WTC11 (cell line): ENCODE results near the gene RPS18. TPM values are rescaled to one million over a fixed set of nuclear protein-coding genes. Genes with fewer than 3 reads are reported as not detected.
A peak's percentile ranks its signal among the peaks of the same experiment; 100 is the strongest.

Experiments used
- ATAC-seq: fragments of 200-7000 bp; cut with Tn5 transposase; 2 replicates; pipeline ENCODE4 v1.10.0; 2021; ENCODE audit warnings: mild to moderate bottlenecking, moderate library complexity
- CTCF ChIA-PET: fragments of 300-600 bp; sonication (Branson Sonifier 250); formaldehyde crosslinking; loops from one replicate; lab custom pipeline; 2021; ENCODE audit warnings: antibody characterized with exemption; lab: Charles Lee
- POLR2A ChIA-PET: fragments of 350-600 bp; sonication (Branson Sonifier 250); formaldehyde crosslinking; loops from one replicate; lab custom pipeline; 2021; ENCODE audit warnings: antibody characterized with exemption; lab: Charles Lee
- DNase-seq: peaks from one replicate; pipeline ENCODE4 v3.0.0; 2021; ENCODE audit warnings: low spot score
- H3K27ac Mint-ChIP-seq: 2 replicates; pipeline ENCODE4 v1.8.0; 2021; ENCODE audit warnings: mixed read lengths
- H3K27me3 Mint-ChIP-seq: 2 replicates; pipeline ENCODE4 v1.8.0; 2021; ENCODE audit warnings: low read depth, mild to moderate bottlenecking, moderate library complexity, mixed read lengths
- H3K36me3 Mint-ChIP-seq: 2 replicates; pipeline ENCODE4 v1.8.0; 2021; ENCODE audit warnings: mixed read lengths
- H3K4me1 Mint-ChIP-seq: 2 replicates; pipeline ENCODE4 v1.8.0; 2022; ENCODE audit warnings: mixed read lengths
- H3K4me3 Mint-ChIP-seq: 2 replicates; pipeline ENCODE4 v1.8.0; 2021; ENCODE audit warnings: mild to moderate bottlenecking, moderate library complexity, mixed read lengths
- H3K9me3 Mint-ChIP-seq: 2 replicates; pipeline ENCODE4 v1.8.0; 2021; ENCODE audit warnings: mixed read lengths
- CBFB ChIP-seq: sonication (generic); formaldehyde crosslinking; IDR thresholded peaks from 2 replicates; pipeline ENCODE4 v1.8.1; 2022; ENCODE audit warnings: mild to moderate bottlenecking, low read depth, missing genetic modification reagents
- GABPB1 ChIP-seq: sonication (generic); formaldehyde crosslinking; IDR thresholded peaks from 2 replicates; pipeline ENCODE4 v1.8.1; 2023; ENCODE audit warnings: mild to moderate bottlenecking, missing genetic modification reagents
- SP1 ChIP-seq: sonication (generic); formaldehyde crosslinking; conservative IDR thresholded peaks from 2 replicates; pipeline ENCODE4 v1.8.1; 2022; ENCODE audit warnings: missing genetic modification reagents
- ZBTB21 ChIP-seq: sonication (generic); formaldehyde crosslinking; IDR thresholded peaks from 2 replicates; pipeline ENCODE4 v1.8.1; 2023; ENCODE audit warnings: mild to moderate bottlenecking, missing genetic modification reagents, borderline replicate concordance
- ZNF423 ChIP-seq: fragments of 250-450 bp; sonication (Bioruptor Pico); IDR thresholded peaks from 2 replicates; pipeline ENCODE4 v2.1.2; 2022; ENCODE audit warnings: mild to moderate bottlenecking, moderate library complexity
- ZNF671 ChIP-seq: fragments of 250-450 bp; sonication (Bioruptor Pico); IDR thresholded peaks from 2 replicates; pipeline ENCODE4 v1.8.0; 2021; ENCODE audit warnings: mild to moderate bottlenecking
- total RNA-seq: library from RNA; stranded (reverse); gene quantifications from 3 replicates; pipeline ENCODE4 v1.2.3, GENCODE V29; 2021
- TF ChIP-seq, protein P1 (sequence below): sonication (generic); formaldehyde crosslinking; IDR thresholded peaks from 2 replicates; pipeline ENCODE4 v1.8.1; 2023; ENCODE audit warnings: mild to moderate bottlenecking, missing genetic modification reagents, moderate library complexity
- TF ChIP-seq, protein P2 (sequence below): sonication (generic); formaldehyde crosslinking; IDR thresholded peaks from 2 replicates; pipeline ENCODE4 v1.8.0; 2022; ENCODE audit warnings: mild to moderate bottlenecking, missing genetic modification reagents
- TF ChIP-seq, protein P3 (sequence below): sonication (generic); formaldehyde crosslinking; IDR thresholded peaks from 2 replicates; pipeline ENCODE4 v1.8.0; 2022; ENCODE audit warnings: mild to moderate bottlenecking, missing genetic modification reagents
- TF ChIP-seq, protein P4 (sequence below): fragments of 250-450 bp; sonication (Bioruptor Pico); IDR thresholded peaks from 2 replicates; pipeline ENCODE4 v1.9.0; 2021; ENCODE audit warnings: mild to moderate bottlenecking
- TF ChIP-seq, protein P5 (sequence below): sonication (generic); formaldehyde crosslinking; IDR thresholded peaks from 2 replicates; pipeline ENCODE4 v1.8.0; 2023; ENCODE audit warnings: missing genetic modification reagents
- TF ChIP-seq, protein P6 (sequence below): sonication (generic); formaldehyde crosslinking; IDR thresholded peaks from 2 replicates; pipeline ENCODE4 v1.8.1; 2022; ENCODE audit warnings: low read depth, missing genetic modification reagents, borderline replicate concordance
- TF ChIP-seq, protein P7 (sequence below): sonication (generic); formaldehyde crosslinking; IDR thresholded peaks from 2 replicates; pipeline ENCODE4 v1.8.0; 2022; ENCODE audit warnings: mild to moderate bottlenecking, missing genetic modification reagents
- TF ChIP-seq, protein P8 (sequence below): sonication (generic); formaldehyde crosslinking; IDR thresholded peaks from 2 replicates; pipeline ENCODE4 v1.8.0; 2023; ENCODE audit warnings: missing genetic modification reagents, mild to moderate bottlenecking, borderline replicate concordance

RPS18 gene
- total RNA-seq, 1 experiment from 2014 or later, result 2,857 TPM

DNA sequence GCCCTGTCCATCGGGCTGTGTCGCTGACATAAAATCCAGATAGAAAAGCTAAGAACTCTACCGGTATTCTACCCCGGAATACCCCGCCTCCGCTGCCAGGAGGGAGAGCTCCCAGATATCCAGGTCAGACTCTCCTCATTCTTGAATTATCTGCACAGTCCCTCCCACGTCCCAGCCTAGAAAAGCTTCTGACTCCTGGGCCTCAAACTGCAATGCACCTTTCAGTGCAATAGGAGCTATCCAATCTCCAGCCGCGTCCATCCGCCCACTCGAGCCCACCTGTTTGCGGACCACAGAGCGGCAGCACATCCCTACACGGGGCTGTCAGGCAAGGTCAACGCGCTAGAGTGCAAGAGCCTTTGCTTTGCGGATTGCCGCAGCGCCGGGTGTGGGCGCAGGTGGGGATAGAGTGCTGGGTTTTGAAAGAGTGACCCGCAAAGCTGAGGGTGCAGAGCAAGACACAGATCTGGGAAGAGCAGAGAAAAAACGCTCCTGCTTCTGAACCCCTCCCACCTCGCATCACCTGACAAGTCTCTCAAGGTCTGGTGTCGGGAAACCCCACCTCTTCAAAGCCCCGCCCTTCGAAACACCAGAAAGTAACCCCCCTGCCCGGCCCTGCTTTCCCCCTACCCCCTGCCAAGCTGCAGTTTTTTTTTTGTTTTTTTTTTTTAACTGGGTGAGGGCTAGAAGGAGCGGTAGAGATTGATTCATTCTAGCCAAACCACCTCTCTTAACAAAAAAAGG is 40.7 kb downstream of the RPS18 start:
- H3K36me3 Mint-ChIP-seq, result no peaks in the 10 kb centered on the region
- H3K27me3 Mint-ChIP-seq, result no peaks in the 10 kb centered on the region; the same call in 1 of the 2 replicates
- ChIA-PET CTCF (interaction anchor here (0.9 to 3.7 kb wide), 15 partner anchors 8 to 188 kb away, joined by 3 to 29 read pairs (median 4); partner anchors contain the start of genes B3GALT4, RGL2, RPS18 and VPS52), POLR2A (interaction anchor here (1.0 to 1.5 kb wide), 5 partner anchors 12 to 41 kb away, joined by 3 to 8 read pairs (median 4); partner anchors contain the start of genes B3GALT4, PFDN6, RGL2 and RPS18)
- DNase-seq, result peak; percentile 81
- H3K4me1 Mint-ChIP-seq, result peaks cover 32% of the 10 kb centered on the region
- peak; percentile 60 for ATAC-seq
- H3K27ac Mint-ChIP-seq, result peak overlapping the region; percentile 93
- H3K9me3 Mint-ChIP-seq, result no peaks in the 10 kb centered on the region
- peak overlapping the region; percentile 93 for H3K4me3 Mint-ChIP-seq
- no peak for TF ChIP-seq ZBTB21 (CRISPR knock-in tag)
- TF ChIP-seq, protein P1, sequence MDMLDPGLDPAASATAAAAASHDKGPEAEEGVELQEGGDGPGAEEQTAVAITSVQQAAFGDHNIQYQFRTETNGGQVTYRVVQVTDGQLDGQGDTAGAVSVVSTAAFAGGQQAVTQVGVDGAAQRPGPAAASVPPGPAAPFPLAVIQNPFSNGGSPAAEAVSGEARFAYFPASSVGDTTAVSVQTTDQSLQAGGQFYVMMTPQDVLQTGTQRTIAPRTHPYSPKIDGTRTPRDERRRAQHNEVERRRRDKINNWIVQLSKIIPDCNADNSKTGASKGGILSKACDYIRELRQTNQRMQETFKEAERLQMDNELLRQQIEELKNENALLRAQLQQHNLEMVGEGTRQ, result peak; percentile 77
- TF ChIP-seq, protein P2, sequence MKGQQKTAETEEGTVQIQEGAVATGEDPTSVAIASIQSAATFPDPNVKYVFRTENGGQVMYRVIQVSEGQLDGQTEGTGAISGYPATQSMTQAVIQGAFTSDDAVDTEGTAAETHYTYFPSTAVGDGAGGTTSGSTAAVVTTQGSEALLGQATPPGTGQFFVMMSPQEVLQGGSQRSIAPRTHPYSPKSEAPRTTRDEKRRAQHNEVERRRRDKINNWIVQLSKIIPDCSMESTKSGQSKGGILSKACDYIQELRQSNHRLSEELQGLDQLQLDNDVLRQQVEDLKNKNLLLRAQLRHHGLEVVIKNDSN (CRISPR knock-in tag), result peak; percentile 57; the same call in 1 of the 2 replicates
- TF ChIP-seq SP1 (CRISPR knock-in tag), result peak; percentile 30; the same call in 1 of the 2 replicates

DNA sequence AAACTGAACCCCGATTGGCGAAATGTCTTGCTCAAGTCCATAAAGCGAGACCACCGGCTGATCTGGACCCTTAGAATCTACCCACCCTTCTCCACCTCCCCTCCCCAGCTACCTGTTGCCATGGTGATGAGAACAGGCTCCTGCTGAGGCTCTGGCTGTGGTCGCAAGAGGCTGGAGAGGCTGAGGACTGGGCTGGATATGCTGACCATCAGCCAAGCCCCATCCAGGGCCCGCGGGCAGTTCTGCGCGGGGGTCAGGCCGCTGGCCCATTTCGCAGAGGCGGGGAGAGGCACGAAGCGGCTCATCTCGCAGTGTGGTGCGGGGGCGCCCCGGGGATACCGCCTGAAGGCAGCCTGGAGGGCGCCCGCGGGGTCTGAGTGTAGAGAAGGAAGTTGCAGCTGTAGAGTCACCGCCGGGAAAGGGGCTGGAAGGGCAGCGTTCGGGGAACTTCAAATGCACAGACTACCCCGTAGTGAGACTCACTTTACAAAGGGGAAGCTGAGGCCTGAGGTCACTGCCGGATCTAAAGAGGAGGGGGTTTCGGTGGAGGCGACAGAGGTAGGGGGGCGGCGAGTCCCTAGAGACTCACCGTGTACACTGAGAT is 41.3 kb downstream of the RPS18 start:
- CTCF ChIA-PET, result interaction anchor here (1.0 to 3.7 kb wide), 10 partner anchors 14 to 189 kb away, joined by 3 to 29 read pairs (median 5); partner anchors contain the start of genes B3GALT4, RGL2, RPS18 and VPS52
- peak; percentile 47 for DNase-seq
- TF ChIP-seq, protein P3, sequence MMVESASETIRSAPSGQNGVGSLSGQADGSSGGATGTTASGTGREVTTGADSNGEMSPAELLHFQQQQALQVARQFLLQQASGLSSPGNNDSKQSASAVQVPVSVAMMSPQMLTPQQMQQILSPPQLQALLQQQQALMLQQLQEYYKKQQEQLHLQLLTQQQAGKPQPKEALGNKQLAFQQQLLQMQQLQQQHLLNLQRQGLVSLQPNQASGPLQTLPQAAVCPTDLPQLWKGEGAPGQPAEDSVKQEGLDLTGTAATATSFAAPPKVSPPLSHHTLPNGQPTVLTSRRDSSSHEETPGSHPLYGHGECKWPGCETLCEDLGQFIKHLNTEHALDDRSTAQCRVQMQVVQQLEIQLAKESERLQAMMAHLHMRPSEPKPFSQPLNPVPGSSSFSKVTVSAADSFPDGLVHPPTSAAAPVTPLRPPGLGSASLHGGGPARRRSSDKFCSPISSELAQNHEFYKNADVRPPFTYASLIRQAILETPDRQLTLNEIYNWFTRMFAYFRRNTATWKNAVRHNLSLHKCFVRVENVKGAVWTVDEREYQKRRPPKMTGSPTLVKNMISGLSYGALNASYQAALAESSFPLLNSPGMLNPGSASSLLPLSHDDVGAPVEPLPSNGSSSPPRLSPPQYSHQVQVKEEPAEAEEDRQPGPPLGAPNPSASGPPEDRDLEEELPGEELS (CRISPR knock-in tag), result peak; percentile 24; the same call in 1 of the 2 replicates
- TF ChIP-seq, protein P4, sequence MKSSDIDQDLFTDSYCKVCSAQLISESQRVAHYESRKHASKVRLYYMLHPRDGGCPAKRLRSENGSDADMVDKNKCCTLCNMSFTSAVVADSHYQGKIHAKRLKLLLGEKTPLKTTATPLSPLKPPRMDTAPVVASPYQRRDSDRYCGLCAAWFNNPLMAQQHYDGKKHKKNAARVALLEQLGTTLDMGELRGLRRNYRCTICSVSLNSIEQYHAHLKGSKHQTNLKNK (CRISPR knock-in tag), result no peak
- no peak for TF ChIP-seq CBFB (CRISPR knock-in tag)
- TF ChIP-seq GABPB1 (CRISPR knock-in tag), result peak; percentile 26; the same call in 1 of the 2 replicates
- TF ChIP-seq ZNF423 (CRISPR knock-in tag), result peak; percentile 43; the same call in 1 of the 2 replicates
- Mint-ChIP-seq H3K9me3 (no peaks in the 10 kb centered on the region), H3K4me1 (peaks cover 35% of the 10 kb centered on the region), H3K4me3 (peak overlapping the region; percentile 93), H3K27ac (peak overlapping the region; percentile 93), H3K27me3 (no peaks in the 10 kb centered on the region; the same call in 1 of the 2 replicates), H3K36me3 (no peaks in the 10 kb centered on the region)
- POLR2A ChIA-PET, result interaction anchor here (0.9 to 1.5 kb wide), 7 partner anchors 10 to 118 kb away, joined by 3 to 8 read pairs (median 4); partner anchors contain the start of genes B3GALT4, RGL2, RPS18 and VPS52
- no peak; the same call in 1 of the 2 replicates for ATAC-seq

DNA sequence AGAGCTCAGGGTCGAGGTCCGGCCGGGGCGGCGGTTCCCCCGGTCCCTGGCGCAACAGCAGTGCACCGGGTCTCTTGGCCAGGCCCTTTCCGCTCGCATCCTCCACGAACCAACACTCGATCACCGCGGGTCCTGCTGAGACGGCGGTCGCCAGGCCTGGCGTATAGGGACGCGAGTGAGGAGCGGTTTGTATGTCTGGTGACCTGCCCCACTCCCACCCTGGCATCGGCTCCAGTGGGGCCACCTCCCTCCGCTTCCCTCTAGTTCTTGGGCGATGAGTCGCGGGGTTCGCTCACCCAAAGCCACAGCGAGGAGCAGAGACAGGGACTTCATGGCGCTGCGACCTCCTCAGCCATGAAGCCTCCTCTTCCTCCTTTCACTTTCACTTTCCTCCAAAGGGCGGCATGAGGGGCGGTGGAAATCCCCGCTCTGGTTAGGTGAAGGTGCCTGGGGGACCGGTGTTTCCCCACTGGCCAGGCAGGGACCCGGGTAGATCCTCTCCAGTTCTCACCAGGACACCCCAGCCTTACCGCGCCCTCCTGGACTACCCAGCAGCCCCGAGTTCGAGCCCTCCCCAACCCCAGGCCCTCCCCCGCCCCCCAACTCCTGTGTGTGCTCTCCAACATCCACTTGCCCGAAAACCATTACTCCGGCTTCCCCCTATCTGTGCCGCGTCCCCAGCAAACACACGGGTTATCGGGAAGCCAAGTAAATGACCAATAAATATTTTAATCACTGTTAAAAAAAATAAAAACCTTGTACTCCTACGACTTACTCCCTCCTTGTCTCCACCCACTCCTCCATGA is 42.0 kb downstream of the RPS18 start, which contains the start of gene TAPBP:
Gene TAPBP, minus strand, starts transcription at position 370 of the 806 bp plus-strand sequence. Its CDS starts 37 bp downstream, at position 333.
- Mint-ChIP-seq H3K27me3 (no peaks in the 10 kb centered on the region; the same call in 1 of the 2 replicates), H3K27ac (peak within 1 kb of the TSS; percentile 93), H3K4me3 (peak within 1 kb of the TSS; percentile 93), H3K36me3 (peaks cover 5% of the 10 kb centered on the region), H3K9me3 (no peaks in the 10 kb centered on the region), H3K4me1 (peaks cover 41% of the 10 kb centered on the region)
- ChIA-PET POLR2A (interaction anchor here (0.9 to 1.0 kb wide), 4 partner anchors 11 to 117 kb away, joined by 3 to 5 read pairs (median 4); partner anchors contain the start of gene B3GALT4), CTCF (interaction anchor here (0.5 to 3.7 kb wide), 5 partner anchors 15 to 78 kb away, joined by 3 to 29 read pairs (median 5); partner anchors contain the start of gene RGL2)
- no peak; the same call in 1 of the 2 replicates for ATAC-seq
- DNase-seq, result peak; percentile 54
- TF ChIP-seq, protein P5, sequence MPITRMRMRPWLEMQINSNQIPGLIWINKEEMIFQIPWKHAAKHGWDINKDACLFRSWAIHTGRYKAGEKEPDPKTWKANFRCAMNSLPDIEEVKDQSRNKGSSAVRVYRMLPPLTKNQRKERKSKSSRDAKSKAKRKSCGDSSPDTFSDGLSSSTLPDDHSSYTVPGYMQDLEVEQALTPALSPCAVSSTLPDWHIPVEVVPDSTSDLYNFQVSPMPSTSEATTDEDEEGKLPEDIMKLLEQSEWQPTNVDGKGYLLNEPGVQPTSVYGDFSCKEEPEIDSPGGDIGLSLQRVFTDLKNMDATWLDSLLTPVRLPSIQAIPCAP (CRISPR knock-in tag), result peak; percentile 79
- TF ChIP-seq, protein P6, sequence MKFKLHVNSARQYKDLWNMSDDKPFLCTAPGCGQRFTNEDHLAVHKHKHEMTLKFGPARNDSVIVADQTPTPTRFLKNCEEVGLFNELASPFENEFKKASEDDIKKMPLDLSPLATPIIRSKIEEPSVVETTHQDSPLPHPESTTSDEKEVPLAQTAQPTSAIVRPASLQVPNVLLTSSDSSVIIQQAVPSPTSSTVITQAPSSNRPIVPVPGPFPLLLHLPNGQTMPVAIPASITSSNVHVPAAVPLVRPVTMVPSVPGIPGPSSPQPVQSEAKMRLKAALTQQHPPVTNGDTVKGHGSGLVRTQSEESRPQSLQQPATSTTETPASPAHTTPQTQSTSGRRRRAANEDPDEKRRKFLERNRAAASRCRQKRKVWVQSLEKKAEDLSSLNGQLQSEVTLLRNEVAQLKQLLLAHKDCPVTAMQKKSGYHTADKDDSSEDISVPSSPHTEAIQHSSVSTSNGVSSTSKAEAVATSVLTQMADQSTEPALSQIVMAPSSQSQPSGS, result no peak
- peak; percentile 50; the same call in 1 of the 2 replicates for TF ChIP-seq ZNF671 (CRISPR knock-in tag)
- TF ChIP-seq, protein P7, sequence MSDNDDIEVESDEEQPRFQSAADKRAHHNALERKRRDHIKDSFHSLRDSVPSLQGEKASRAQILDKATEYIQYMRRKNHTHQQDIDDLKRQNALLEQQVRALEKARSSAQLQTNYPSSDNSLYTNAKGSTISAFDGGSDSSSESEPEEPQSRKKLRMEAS (CRISPR knock-in tag), result no peak
- TF ChIP-seq, protein P8, sequence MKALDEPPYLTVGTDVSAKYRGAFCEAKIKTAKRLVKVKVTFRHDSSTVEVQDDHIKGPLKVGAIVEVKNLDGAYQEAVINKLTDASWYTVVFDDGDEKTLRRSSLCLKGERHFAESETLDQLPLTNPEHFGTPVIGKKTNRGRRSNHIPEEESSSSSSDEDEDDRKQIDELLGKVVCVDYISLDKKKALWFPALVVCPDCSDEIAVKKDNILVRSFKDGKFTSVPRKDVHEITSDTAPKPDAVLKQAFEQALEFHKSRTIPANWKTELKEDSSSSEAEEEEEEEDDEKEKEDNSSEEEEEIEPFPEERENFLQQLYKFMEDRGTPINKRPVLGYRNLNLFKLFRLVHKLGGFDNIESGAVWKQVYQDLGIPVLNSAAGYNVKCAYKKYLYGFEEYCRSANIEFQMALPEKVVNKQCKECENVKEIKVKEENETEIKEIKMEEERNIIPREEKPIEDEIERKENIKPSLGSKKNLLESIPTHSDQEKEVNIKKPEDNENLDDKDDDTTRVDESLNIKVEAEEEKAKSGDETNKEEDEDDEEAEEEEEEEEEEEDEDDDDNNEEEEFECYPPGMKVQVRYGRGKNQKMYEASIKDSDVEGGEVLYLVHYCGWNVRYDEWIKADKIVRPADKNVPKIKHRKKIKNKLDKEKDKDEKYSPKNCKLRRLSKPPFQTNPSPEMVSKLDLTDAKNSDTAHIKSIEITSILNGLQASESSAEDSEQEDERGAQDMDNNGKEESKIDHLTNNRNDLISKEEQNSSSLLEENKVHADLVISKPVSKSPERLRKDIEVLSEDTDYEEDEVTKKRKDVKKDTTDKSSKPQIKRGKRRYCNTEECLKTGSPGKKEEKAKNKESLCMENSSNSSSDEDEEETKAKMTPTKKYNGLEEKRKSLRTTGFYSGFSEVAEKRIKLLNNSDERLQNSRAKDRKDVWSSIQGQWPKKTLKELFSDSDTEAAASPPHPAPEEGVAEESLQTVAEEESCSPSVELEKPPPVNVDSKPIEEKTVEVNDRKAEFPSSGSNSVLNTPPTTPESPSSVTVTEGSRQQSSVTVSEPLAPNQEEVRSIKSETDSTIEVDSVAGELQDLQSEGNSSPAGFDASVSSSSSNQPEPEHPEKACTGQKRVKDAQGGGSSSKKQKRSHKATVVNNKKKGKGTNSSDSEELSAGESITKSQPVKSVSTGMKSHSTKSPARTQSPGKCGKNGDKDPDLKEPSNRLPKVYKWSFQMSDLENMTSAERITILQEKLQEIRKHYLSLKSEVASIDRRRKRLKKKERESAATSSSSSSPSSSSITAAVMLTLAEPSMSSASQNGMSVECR, result 0 out of 2 replicates have a peak, but pooled peaks have one; percentile 23
- 0 out of 2 replicates have a peak, but pooled peaks have one; percentile 11 for TF ChIP-seq SP1 (CRISPR knock-in tag)
